Measurements from ENCODE around the gene PLGRKT.
"Not testable (repeated sequence)": the region's sequence is repeated elsewhere in the genome, so short reads cannot be mapped to it uniquely, and the experiment has no call there.

Gene PLGRKT

GRCh38 chr9:5402217-5402616 lies 35.5 kb downstream of the PLGRKT start:
- TF ChIP-seq CTCF (IDR thresholded peaks at IDR 0.05; ENCODE audit: insufficient read depth, low read length, missing control alignments) = no peak
- no peak for DNase-seq (ENCODE audit: low read depth, low spot score)
- POLR2A ChIA-PET = no interaction called here
- CTCF ChIA-PET = no interaction called here
- no peak overlapping the region for H3K4me3 ChIP-seq (ENCODE audit: low read depth, low read length)

- H3K4me3 ChIP-seq (ENCODE audit: low read depth, low read length); DNase-seq (ENCODE audit: low read depth, low spot score); POLR2A ChIA-PET; CTCF ChIA-PET: not testable (repeated sequence)
Measured at GRCh38 chr9:5397547-5397946, 40.2 kb downstream of the PLGRKT start.

- ChIA-PET POLR2A (interaction anchor here (0.7 kb wide), 1 partner anchor 27 kb away, joined by 3 read pairs; no protein-coding TSS in a partner anchor), CTCF (interaction anchor here (0.6 kb wide), 1 partner anchor 171 kb away, joined by 4 read pairs; no protein-coding TSS in a partner anchor)
- no peak for DNase-seq (ENCODE audit: low read depth, low spot score)
- H3K4me3 ChIP-seq (ENCODE audit: low read depth, low read length) = no peak overlapping the region
- no peak for TF ChIP-seq CTCF (IDR thresholded peaks at IDR 0.05; ENCODE audit: insufficient read depth, low read length, missing control alignments)
Measured at GRCh38 chr9:5395428-5395827, 42.3 kb downstream of the PLGRKT start.

- CTCF ChIA-PET; DNase-seq (ENCODE audit: low read depth, low spot score); H3K4me3 ChIP-seq (ENCODE audit: low read depth, low read length); POLR2A ChIA-PET: not testable (repeated sequence)
Measured at GRCh38 chr9:5393976-5394375, 43.7 kb downstream of the PLGRKT start.

- ChIA-PET POLR2A (no interaction called here), CTCF (no interaction called here)
- TF ChIP-seq CTCF (IDR thresholded peaks at IDR 0.05; ENCODE audit: insufficient read depth, low read length, missing control alignments) = no peak
- no peak for DNase-seq (ENCODE audit: low read depth, low spot score)
- no peak overlapping the region for H3K4me3 ChIP-seq (ENCODE audit: low read depth, low read length)
Measured at GRCh38 chr9:5393497-5393896, 44.2 kb downstream of the PLGRKT start.

- no peak for DNase-seq (ENCODE audit: low read depth, low spot score)
- ChIA-PET POLR2A (no interaction called here), CTCF (no interaction called here)
- H3K4me3 ChIP-seq (ENCODE audit: low read depth, low read length) = no peak overlapping the region
- no peak for TF ChIP-seq CTCF (IDR thresholded peaks at IDR 0.05; ENCODE audit: insufficient read depth, low read length, missing control alignments)
Measured at GRCh38 chr9:5392285-5392684, 45.4 kb downstream of the PLGRKT start.

- POLR2A ChIA-PET = no interaction called here
- CTCF ChIA-PET = no interaction called here
- no peak overlapping the region for H3K4me3 ChIP-seq (ENCODE audit: low read depth, low read length)
- TF ChIP-seq CTCF (IDR thresholded peaks at IDR 0.05; ENCODE audit: insufficient read depth, low read length, missing control alignments) = no peak
- peak; percentile 63 for DNase-seq (ENCODE audit: low read depth, low spot score)
Measured at GRCh38 chr9:5389109-5389732, 48.5 kb downstream of the PLGRKT start.

Measured in AG04449 (cell line).